ENCODE measurements around the gene GPR62.

Gene GPR62

DNA sequence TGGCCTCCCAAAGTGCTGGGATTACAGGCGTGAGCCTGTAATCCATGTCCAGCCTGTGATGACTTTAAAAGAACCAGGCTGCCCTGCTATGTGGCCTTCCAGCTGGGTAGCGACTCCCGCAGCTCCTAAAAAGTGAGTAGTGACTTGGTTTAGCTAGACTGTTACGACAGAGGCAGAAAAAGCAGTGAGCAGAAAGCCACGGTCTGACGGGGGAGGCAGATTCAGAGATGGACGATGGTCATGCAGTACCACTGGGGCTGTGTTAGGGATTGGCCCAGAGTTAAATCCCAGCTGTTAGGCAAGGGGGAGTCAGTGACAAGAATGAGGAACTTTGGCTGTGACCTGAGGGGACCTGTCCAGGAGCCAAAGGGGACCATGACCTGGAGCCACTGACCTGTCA, 43.6 kb downstream of the GPR62 start:
- no peak for TF ChIP-seq MAX (IDR thresholded peaks at IDR 0.05; ENCODE audit: low read depth, low read length)
- TF ChIP-seq, protein P1, sequence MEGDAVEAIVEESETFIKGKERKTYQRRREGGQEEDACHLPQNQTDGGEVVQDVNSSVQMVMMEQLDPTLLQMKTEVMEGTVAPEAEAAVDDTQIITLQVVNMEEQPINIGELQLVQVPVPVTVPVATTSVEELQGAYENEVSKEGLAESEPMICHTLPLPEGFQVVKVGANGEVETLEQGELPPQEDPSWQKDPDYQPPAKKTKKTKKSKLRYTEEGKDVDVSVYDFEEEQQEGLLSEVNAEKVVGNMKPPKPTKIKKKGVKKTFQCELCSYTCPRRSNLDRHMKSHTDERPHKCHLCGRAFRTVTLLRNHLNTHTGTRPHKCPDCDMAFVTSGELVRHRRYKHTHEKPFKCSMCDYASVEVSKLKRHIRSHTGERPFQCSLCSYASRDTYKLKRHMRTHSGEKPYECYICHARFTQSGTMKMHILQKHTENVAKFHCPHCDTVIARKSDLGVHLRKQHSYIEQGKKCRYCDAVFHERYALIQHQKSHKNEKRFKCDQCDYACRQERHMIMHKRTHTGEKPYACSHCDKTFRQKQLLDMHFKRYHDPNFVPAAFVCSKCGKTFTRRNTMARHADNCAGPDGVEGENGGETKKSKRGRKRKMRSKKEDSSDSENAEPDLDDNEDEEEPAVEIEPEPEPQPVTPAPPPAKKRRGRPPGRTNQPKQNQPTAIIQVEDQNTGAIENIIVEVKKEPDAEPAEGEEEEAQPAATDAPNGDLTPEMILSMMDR (IDR thresholded peaks at IDR 0.05; ENCODE audit: low read depth, low read length) = no peak
- TF ChIP-seq MYC (IDR thresholded peaks at IDR 0.05; ENCODE audit: low read depth, low read length) = no peak
- no peak for TF ChIP-seq POLR2A (IDR thresholded peaks at IDR 0.05; ENCODE audit: extremely low read depth, insufficient read length)
- DNase-seq (ENCODE audit: low read depth) = peak; percentile 49

DNA sequence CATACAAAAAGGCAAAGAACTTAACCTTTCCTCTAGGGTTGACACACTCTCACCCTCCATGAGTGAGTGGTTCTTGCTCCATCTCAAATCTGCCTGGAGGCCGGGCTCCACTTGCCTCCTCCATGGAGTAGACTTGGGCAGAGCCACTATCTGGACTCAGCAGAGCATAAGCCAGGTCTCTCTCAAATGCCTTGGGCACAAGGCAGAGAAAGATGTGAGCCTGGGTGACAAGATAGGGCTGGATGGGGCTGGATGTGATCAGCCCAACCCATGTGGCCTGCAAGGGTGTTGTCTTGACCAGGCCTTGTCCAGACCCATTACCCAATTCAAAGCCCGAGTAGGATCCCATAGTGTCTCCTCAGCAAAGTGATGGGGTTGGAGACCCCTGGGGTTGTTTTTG, 44.7 kb downstream of the GPR62 start:
- TF ChIP-seq, protein P1 (IDR thresholded peaks at IDR 0.05; ENCODE audit: low read depth, low read length) = no peak
- TF ChIP-seq POLR2A (IDR thresholded peaks at IDR 0.05; ENCODE audit: extremely low read depth, insufficient read length) = no peak
- DNase-seq (ENCODE audit: low read depth) = no peak
- H3K4me3 ChIP-seq (ENCODE audit: low read depth, low read length) = no peak overlapping the region

More for the DNA sequence above, 43.6 kb downstream of the GPR62 start:
- no peak overlapping the region for H3K4me3 ChIP-seq (ENCODE audit: low read depth, low read length)

- TF ChIP-seq MAX (IDR thresholded peaks at IDR 0.05; ENCODE audit: low read depth, low read length) (peak; percentile 49), POLR2A (IDR thresholded peaks at IDR 0.05; ENCODE audit: extremely low read depth, insufficient read length) (no peak), MYC (IDR thresholded peaks at IDR 0.05; ENCODE audit: low read depth, low read length) (peak; percentile 31; the same call in 1 of the 2 replicates)
- TF ChIP-seq, protein P1 (IDR thresholded peaks at IDR 0.05; ENCODE audit: low read depth, low read length) = peak; percentile 83
- H3K4me3 ChIP-seq (ENCODE audit: low read depth, low read length) = no peak overlapping the region
- DNase-seq (ENCODE audit: low read depth) = peak; percentile 81
These were observed 46.3 kb downstream of the GPR62 start for GRCh38 chr3:52001443-52001974.

GRCh38 chr3:52002748-52003147, 47.6 kb downstream of the GPR62 start:
- no peak for DNase-seq (ENCODE audit: low read depth)
- TF ChIP-seq MYC (IDR thresholded peaks at IDR 0.05; ENCODE audit: low read depth, low read length) (no peak), POLR2A (IDR thresholded peaks at IDR 0.05; ENCODE audit: extremely low read depth, insufficient read length) (no peak), MAX (IDR thresholded peaks at IDR 0.05; ENCODE audit: low read depth, low read length) (no peak)
- H3K4me3 ChIP-seq (ENCODE audit: low read depth, low read length) = no peak overlapping the region

DNA sequence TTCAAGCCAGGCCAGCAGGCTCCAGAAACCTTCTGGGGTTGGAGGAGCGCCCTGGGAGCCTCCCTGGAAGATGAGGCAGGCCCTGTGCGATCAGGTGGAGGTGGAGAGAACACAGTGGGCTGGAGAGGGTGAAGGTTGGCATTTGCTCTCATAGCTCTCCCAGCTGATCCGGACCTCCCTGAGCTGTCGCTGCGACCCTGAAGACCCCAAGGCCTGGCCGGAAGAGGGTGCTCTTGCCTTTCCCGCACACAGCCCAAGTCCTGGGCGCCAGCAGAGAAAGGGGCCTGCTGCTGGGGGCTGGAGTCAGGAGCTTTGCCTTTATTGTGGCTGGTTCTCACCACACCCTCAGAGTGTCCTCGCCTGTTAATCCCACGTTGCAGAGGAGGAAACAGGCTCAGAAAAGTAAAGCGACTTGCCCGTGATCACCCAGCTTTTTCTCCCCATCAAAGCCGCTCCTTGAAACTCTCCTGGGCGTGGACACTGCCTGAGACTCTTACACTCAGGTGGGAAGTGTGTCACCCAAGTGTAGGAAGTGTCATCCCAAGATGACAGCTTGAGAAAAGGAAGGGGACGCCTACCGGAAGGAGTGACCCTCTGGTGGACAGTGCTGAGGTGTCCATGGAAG, 49.1 kb downstream of the GPR62 start:
- TF ChIP-seq, protein P1 (IDR thresholded peaks at IDR 0.05; ENCODE audit: low read depth, low read length) = peak; percentile 72
- TF ChIP-seq POLR2A (IDR thresholded peaks at IDR 0.05; ENCODE audit: extremely low read depth, insufficient read length) (no peak), MAX (IDR thresholded peaks at IDR 0.05; ENCODE audit: low read depth, low read length) (no peak), MYC (IDR thresholded peaks at IDR 0.05; ENCODE audit: low read depth, low read length) (no peak)
- peak; percentile 85 for DNase-seq (ENCODE audit: low read depth)
- no peak overlapping the region for H3K4me3 ChIP-seq (ENCODE audit: low read depth, low read length)

DNA sequence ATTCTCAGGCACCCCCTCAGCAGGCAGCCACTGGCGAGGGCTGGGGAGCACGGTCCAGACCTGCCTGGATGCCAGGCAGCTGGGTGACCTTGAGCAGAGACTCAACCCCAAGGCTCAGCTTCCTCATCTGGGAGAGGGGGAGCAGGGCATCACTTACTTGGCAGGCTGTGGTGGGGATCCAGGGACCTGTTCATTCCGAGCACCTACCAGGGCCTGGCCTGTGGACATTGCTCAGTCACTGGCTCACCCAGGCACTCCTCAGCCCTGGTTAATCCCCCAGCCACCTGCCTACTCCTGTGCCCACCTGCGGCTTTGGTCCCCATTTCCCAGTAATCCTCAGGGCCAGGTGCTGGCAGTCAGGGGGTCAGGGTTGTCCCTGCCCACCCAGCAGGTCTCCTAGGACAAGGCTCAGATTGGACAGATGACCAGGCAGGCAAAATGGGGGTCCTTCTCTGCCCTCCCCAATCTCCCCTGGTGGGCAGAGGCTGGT, 49.8 kb downstream of the GPR62 start:
- H3K4me3 ChIP-seq (ENCODE audit: low read depth, low read length) = no peak overlapping the region
- no peak for DNase-seq (ENCODE audit: low read depth)
- TF ChIP-seq, protein P1 (IDR thresholded peaks at IDR 0.05; ENCODE audit: low read depth, low read length) = no peak
- TF ChIP-seq POLR2A (IDR thresholded peaks at IDR 0.05; ENCODE audit: extremely low read depth, insufficient read length) (no peak), MAX (IDR thresholded peaks at IDR 0.05; ENCODE audit: low read depth, low read length) (no peak)
